ENCODE data around the gene BRD9. TPM values are rescaled to one million over a fixed set of nuclear protein-coding genes. Genes with fewer than 3 reads are reported as not detected.

The BRD9 gene
- total and polyA plus RNA-seq, 2 of the 13 experiments (the other 11 are each of a cell fraction or from before 2014, with no cell fraction given): 5.2 to 22.9 TPM

DNA sequence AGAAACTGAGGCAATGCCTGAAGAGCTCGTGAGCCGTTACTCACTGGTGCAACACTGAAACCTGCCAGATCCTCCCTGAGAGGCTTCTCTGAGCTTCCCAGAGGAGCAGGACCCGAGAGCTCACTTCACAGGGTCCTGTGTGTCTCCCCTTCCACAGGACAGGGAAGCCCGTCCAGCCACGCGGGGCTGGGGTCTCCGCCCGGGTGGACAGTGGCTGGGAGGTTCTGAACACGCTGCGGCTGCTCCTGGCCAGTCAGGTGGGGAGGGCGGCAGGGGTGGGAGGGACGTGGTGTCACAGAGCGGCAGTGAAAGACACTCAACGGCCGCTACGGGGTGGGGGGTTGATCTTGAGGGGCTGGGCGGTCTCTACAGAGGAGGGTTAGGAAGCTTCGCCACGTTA, 41.5 kb downstream of the BRD9 start:
- in situ Hi-C loops (cut with HindIII; ENCODE audit: extremely low pct_ligation_motif_present, low pct_unique_long_range_greater_than_20kb) (no loop called here), intact Hi-C loops (cut with micrococcal nuclease; ENCODE audit: unreplicated experiment) (loop anchor here (5.0 kb wide), 1 partner anchor 41 kb away; the partner anchor contains the start of genes BRD9 and TRIP13)
- no peaks in the 10 kb centered on the region for H3K79me2 ChIP-seq (ENCODE audit: insufficient read depth, low read length)
- peak overlapping the region; percentile 63 for H3K9ac ChIP-seq (ENCODE audit: insufficient read depth, low read depth, low read length)
- DNase-seq (ENCODE audit: low spot score) (no peak), FAIRE-seq (no peak), ATAC-seq (no peak)
- 14% methylated on average over 10 of the region's 19 CpGs for WGBS (ENCODE audit: low lambda C conversion rate)
- H3K36me3 ChIP-seq (replicated peaks in 1 of 2; ENCODE audit: control insufficient read depth in 1 of 2, insufficient read depth in 2 of 2, low read length in 2 of 2): no peaks in the 10 kb centered on the region
- peak overlapping the region; percentile 4 for H3K27ac ChIP-seq (ENCODE audit: extremely low read length, insufficient read depth, low read length)
- ChIA-PET CTCF (ENCODE audit: low intra/inter-chr PET ratio, low total read pairs) (no interaction called here), POLR2A (no interaction called here)
- peaks cover 2% of the 10 kb centered on the region; the same call in 1 of the 2 replicates for H4K20me1 ChIP-seq (ENCODE audit: insufficient read depth, low read length)
- H3K27me3 ChIP-seq (ENCODE audit: control insufficient read depth in 1 of 2, insufficient read depth in 2 of 2, low read length in 2 of 2): peaks cover 1 to 17% of the 10 kb centered on the region in 2 experiments; a peak in 3 of 5 replicates
- TF ChIP-seq ZNF468 (CRISPR knock-in tag; IDR thresholded peaks at IDR 0.05) (no peak), RXRB (CRISPR knock-in tag; IDR thresholded peaks at IDR 0.05; ENCODE audit: borderline replicate concordance) (no peak)
- TF ChIP-seq, protein P1, sequence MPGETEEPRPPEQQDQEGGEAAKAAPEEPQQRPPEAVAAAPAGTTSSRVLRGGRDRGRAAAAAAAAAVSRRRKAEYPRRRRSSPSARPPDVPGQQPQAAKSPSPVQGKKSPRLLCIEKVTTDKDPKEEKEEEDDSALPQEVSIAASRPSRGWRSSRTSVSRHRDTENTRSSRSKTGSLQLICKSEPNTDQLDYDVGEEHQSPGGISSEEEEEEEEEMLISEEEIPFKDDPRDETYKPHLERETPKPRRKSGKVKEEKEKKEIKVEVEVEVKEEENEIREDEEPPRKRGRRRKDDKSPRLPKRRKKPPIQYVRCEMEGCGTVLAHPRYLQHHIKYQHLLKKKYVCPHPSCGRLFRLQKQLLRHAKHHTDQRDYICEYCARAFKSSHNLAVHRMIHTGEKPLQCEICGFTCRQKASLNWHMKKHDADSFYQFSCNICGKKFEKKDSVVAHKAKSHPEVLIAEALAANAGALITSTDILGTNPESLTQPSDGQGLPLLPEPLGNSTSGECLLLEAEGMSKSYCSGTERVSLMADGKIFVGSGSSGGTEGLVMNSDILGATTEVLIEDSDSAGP (CRISPR knock-in tag; IDR thresholded peaks at IDR 0.05; ENCODE audit: borderline replicate concordance): peak; percentile 37; the same call in 1 of the 2 replicates
- TF ChIP-seq, protein P2, sequence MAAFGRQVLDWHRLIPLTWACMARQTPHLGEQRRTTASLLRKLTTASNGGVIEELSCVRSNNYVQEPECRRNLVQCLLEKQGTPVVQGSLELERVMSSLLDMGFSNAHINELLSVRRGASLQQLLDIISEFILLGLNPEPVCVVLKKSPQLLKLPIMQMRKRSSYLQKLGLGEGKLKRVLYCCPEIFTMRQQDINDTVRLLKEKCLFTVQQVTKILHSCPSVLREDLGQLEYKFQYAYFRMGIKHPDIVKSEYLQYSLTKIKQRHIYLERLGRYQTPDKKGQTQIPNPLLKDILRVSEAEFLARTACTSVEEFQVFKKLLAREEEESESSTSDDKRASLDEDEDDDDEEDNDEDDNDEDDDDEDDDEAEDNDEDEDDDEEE (CRISPR knock-in tag; IDR thresholded peaks at IDR 0.05): no peak
- peaks cover 39% of the 10 kb centered on the region for H3K4me1 ChIP-seq (ENCODE audit: insufficient read depth, low read length)
- BruUV-seq (replicated peaks): no TSS peak
- peak overlapping the region; percentile 25 to 71 (median 31); a peak in 5 of 6 replicates for H3K4me3 ChIP-seq (replicated peaks in 1 of 3; ENCODE audit: insufficient read depth in 1 of 3, low read depth in 2 of 3, low read length in 3 of 3)
- H2AFZ ChIP-seq (ENCODE audit: low read length): no peak overlapping the region
- no peaks in the 10 kb centered on the region for H3K9me3 ChIP-seq (ENCODE audit: low read length)
- H3K4me2 ChIP-seq (ENCODE audit: low read depth, low read length): peak overlapping the region; percentile 89

Measured in HepG2 (cell line).